Neural cell (in vitro differentiated cells): ENCODE data around the gene USP11.

Experiments used
- CTCF ChIP-seq: fragments of 450-650 bp; IDR thresholded peaks from 2 replicates; pipeline ENCODE4 v1.5.1; 2014; ENCODE audit warnings: antibody characterized with exemption, mild to moderate bottlenecking, moderate library complexity; ENCODE audit not compliant: poor library complexity, severe bottlenecking
- EZH2 ChIP-seq: fragments of 200-600, 300-800 bp; shearing (Covaris generic), sonication (generic); IDR thresholded peaks from 2 replicates; pipeline ENCODE4 v1.6.1; 2014; ENCODE audit warnings: antibody characterized with exemption, low read length, borderline replicate concordance, mild to moderate bottlenecking; ENCODE audit not compliant: insufficient read depth, poor library complexity, severe bottlenecking
- MXI1 ChIP-seq: fragments of 450-650 bp; conservative IDR thresholded peaks from 2 replicates; pipeline ENCODE4 v1.6.1; 2014; ENCODE audit warnings: antibody characterized with exemption, mild to moderate bottlenecking; ENCODE audit not compliant: poor library complexity, severe bottlenecking
- TAF1 ChIP-seq: IDR thresholded peaks from 2 replicates; pipeline ENCODE4 v1.6.1; 2012; ENCODE audit warnings: low read depth

GRCh38 chrX:47239898-47240545 lies 7.2 kb downstream of the USP11 start:
- TF ChIP-seq MXI1 = no peak
- TF ChIP-seq TAF1 = no peak
- no peak for TF ChIP-seq CTCF
- TF ChIP-seq EZH2 = no peak
